GM18519 (cell line): ENCODE results near the gene RUSF1.
A peak's percentile ranks its signal among the peaks of the same experiment; 100 is the strongest.
"Not testable (repeated sequence)": the region's sequence is repeated elsewhere in the genome, so short reads cannot be mapped to it uniquely, and the experiment has no call there.

Source experiments
- ATAC-seq: cut with Tn5 transposase; IDR thresholded peaks from one replicate; pipeline ENCODE4 v1.9.1; 2021; ENCODE audit warnings: mild to moderate bottlenecking, moderate library complexity; ENCODE audit not compliant: unreplicated experiment, low FRiP score

The RUSF1 gene

GRCh38 chr16:31519759-31520431, 11.7 kb upstream of the RUSF1 start:
- no peak for ATAC-seq

GRCh38 chr16:31517800-31518402, 9.7 kb upstream of the RUSF1 start:
- no peak for ATAC-seq

GRCh38 chr16:31513884-31514283, 5.7 kb upstream of the RUSF1 start:
- ATAC-seq, result no peak

DNA sequence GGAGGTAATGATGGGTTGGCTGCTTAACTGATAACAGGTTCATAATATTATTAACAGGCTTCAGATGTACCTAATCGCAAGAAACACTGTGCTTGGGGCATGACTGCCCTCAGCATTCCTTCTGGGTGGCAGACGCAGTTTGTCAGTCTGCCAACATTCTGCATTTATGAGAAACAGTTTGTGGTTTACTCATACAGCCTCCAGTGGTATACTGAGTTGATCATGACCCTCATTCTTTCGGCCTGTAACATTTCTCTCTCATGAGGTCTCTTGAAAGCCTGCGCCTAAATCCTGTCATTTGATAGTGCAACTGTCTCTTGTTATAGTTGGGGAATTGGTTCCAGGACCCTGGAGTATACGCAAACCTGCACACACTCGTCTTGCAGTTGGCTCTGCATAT, 4.9 kb upstream of the RUSF1 start:
- no peak for ATAC-seq

DNA sequence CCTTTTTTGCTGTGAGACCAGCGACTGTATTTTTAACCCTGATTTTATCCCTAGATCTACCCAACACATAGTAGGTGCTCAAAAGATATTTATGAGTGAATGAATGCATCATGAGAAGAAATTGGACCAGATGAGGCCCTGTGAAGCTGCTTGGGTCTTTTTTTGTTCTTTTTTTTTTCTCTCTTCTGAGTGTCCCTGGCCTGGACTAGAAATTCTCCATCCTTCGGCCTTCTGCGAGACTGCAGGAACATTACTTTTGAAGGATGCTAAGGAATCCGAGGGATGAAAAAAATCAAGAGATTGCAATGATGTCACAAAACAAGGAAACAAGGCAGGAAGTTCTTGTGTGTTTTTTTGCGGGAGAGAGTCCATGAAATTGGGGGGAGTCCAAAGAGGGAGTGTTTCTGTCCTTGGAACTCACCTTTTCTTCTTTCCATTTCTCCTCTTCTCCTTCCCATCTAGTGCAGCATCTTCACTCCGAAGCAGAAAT, 560 bp upstream of the RUSF1 start:
- no peak for ATAC-seq

DNA sequence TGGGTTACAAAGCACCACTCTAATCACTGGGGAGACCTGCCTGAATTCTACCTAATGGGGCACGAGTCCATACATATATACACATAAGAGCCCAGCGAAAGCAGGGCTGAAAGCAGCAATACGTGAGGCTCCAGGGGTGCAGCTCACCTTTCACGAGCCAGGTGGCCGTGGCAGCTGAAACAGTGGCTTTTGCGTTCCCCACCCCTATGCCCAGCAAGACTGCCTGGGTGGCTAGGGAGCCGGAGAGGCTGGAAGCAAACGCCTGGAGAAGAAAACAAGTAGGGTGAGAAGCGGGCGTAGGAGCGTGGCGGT, 618 bp downstream of the RUSF1 start:
- no peak for ATAC-seq

- peak; percentile 81 for ATAC-seq
These were observed 2.7 kb downstream of the RUSF1 start for GRCh38 chr16:31505483-31505882.

DNA sequence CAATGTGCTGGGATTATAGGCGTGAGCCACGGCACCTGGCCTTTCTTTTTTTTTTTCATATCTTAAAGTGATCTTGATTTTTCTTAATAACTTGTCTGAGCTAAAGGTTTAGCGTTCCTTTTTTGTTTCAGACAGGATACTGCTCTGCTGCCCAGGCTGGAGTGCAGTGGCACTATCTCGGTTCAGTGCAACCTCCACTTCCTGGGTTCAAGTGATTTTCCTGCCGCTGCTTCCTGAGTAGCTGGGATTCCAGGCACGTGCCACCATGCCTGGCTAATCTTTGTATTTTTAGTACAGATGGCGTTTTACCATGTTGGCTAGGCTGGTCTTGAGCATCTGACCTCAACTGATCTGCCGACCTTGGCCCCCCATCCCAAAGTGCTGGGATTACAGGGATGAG, 4.0 kb downstream of the RUSF1 start:
- ATAC-seq, result no peak

DNA sequence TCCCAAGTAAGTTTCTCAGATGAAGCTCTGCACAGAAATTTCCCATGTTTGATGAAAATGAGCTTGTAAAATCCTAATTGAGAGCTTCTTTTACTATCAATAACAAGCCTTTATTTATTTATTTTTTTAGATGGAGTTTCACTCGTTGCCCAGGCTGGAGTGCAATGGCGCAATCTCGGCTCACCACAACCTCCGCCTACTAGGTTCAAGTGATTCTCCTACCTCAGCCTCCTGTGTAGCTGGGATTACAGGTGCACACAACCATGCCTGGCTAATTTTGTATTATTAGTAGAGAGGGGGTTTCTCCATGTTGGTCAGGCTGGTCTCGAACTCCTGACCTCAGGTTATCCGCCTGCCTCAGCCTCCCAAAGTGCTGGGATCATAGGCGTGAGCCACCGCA, 4.6 kb downstream of the RUSF1 start:
- ATAC-seq, result not testable (repeated sequence)

GRCh38 chr16:31502981-31503380, 5.2 kb downstream of the RUSF1 start:
- no peak for ATAC-seq

GRCh38 chr16:31501966-31502348, 6.2 kb downstream of the RUSF1 start:
- ATAC-seq, result no peak

DNA sequence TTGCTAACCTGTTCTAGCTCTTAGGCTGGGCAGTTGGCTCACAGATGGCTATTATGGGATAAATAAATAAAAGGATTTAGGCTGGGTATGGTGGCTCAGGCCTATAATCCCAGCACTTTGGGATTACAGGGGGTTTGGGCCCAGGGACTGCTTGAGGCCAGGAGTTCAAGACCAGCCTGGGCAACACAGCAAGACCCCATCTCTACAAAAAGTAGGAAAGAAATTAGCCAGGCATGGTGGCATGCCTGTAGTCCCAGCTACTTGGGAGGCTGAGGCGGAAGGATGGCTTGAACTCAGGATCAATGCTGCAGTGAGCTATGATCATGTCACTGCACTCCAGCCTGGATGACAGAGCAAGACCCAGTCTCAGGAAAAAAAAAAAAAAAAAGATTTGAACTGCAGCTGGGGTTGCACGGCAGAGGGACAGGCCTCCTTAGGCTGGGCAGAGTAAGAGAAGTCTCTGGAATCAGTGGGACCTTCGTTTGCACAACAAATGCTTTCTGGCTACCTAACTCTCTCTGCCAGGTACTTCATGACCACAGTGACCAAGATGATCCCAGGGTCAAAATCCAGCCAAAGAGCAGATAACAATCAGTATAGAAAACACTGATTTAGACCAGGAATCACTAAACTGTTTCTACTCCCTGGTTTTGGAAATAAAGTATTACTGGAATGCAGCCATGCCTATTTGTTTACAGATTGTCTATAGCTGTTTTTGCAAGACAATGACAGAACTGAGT, 6.8 kb downstream of the RUSF1 start:
- ATAC-seq, result no peak

DNA sequence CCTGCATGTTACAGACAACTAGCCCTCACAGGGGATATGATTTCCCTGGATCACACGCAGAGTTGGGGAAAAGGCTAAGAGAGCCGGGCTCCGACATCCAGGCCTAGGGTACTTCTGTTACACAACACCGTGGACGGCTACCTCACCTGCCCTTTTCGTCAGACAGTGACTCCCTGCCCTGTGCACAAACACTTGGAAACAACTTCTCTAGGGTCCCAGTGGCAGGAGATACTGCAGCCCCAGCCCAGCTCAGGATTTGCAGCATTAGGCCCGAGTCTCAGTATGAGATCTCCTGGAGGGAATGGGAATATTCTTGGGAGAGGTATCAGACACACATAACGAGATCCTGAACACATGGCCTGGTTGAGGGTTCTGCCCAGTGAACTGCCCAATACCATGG, 8.3 kb downstream of the RUSF1 start:
- no peak for ATAC-seq

DNA sequence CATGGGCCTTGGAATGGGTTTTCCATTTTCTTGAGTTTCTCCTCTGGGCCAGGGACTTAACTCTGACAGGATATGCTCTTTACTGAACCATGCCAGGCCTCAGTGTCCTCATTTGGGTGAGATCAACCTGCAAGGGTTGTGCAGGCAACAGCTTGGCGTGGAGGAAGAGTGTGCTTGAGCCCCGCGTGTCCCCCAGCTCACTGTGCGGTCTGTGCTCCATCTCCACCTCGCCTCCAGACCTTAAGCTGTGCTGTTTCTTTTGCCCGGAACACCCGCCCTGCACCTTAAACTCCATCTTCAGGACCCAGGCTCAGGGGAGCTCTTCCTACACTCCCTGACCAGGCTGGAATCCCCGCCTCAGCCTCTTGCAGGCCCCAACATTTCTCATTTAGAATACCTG, 9.7 kb downstream of the RUSF1 start:
- ATAC-seq, result no peak

- no peak for ATAC-seq
These were observed 11.5 kb downstream of the RUSF1 start for GRCh38 chr16:31496670-31497069.

GRCh38 chr16:31493506-31494125, 14.6 kb downstream of the RUSF1 start:
- no peak for ATAC-seq

GRCh38 chr16:31491778-31492418, 16.3 kb downstream of the RUSF1 start:
- no peak for ATAC-seq

- ATAC-seq, result no peak
These were observed 18.3 kb downstream of the RUSF1 start for GRCh38 chr16:31489616-31490584.

- no peak for ATAC-seq
These were observed 19.0 kb downstream of the RUSF1 start for GRCh38 chr16:31489298-31489564.
